Smooth muscle cell (in vitro differentiated cells): ENCODE measurements around the gene CBFA2T2. TPM values are rescaled to one million over a fixed set of nuclear protein-coding genes. Genes with fewer than 3 reads are reported as not detected.
"Not testable (repeated sequence)": the region's sequence is repeated elsewhere in the genome, so short reads cannot be mapped to it uniquely, and the experiment has no call there.

Experiments
- DNase-seq: peaks from one replicate; lab custom pipeline; 2025; ENCODE audit not compliant: unreplicated experiment; lab: John Stamatoyannopoulos, UW
- H2AFZ ChIP-seq: fragments of 200-600 bp; sonication (generic); 2 replicates; pipeline ENCODE4 v1.6.0; 2016; ENCODE audit warnings: antibody characterized with exemption, low read depth, mild to moderate bottlenecking
- H3F3A ChIP-seq: fragments of 200-600 bp; sonication (generic); 2 replicates; pipeline ENCODE4 v1.6.0; 2017; ENCODE audit warnings: antibody characterized with exemption, low read depth
- H3K27ac ChIP-seq: fragments of 200-600 bp; sonication (generic); 2 replicates; pipeline ENCODE4 v1.5.1; 2016; ENCODE audit warnings: low read depth, mild to moderate bottlenecking
- H3K27me3 ChIP-seq: fragments of 200-600 bp; sonication (generic); 2 replicates; pipeline ENCODE4 v1.6.1; 2016; ENCODE audit warnings: low read depth, mild to moderate bottlenecking
- H3K36me3 ChIP-seq: fragments of 200-600 bp; sonication (generic); 2 replicates; pipeline ENCODE4 v1.5.1; 2016; ENCODE audit warnings: low read depth
- H3K4me1 ChIP-seq: fragments of 200-600 bp; sonication (generic); 2 replicates; pipeline ENCODE4 v1.5.1; 2016; ENCODE audit warnings: low read depth
- H3K4me2 ChIP-seq: fragments of 200-600 bp; sonication (generic); 2 replicates; pipeline ENCODE4 v1.6.0; 2016; ENCODE audit warnings: mild to moderate bottlenecking
- H3K4me3 ChIP-seq: fragments of 200-600 bp; sonication (generic); 2 replicates; pipeline ENCODE4 v1.5.1; 2016; ENCODE audit warnings: mild to moderate bottlenecking
- H3K79me2 ChIP-seq: fragments of 200-600 bp; sonication (generic); 2 replicates; pipeline ENCODE4 v1.6.0; 2016; ENCODE audit warnings: low read depth, mild to moderate bottlenecking
- H3K9ac ChIP-seq: fragments of 200-600 bp; sonication (generic); 2 replicates; pipeline ENCODE4 v1.6.0; 2016; ENCODE audit warnings: low read depth
- H3K9me3 ChIP-seq: fragments of 200-600 bp; sonication (generic); replicated peaks from 2 replicates; pipeline ENCODE4 v1.5.1; 2016; ENCODE audit warnings: low read depth
- H4K20me1 ChIP-seq: fragments of 200-600 bp; sonication (generic); 2 replicates; pipeline ENCODE4 v1.6.0; 2016; ENCODE audit warnings: low read depth
- WGBS: methylation state at CpG from one replicate; pipeline ENCODE4 v1.1.7; 2016; ENCODE audit warnings: low lambda C conversion rate; 5-methylcytosine and 5-hydroxymethylcytosine counted together
- polyA plus RNA-seq: library from polyadenylated mRNA; unstranded; fragments of >200 nt; fragmentation: Nextera tagmentation; extraction: Ambion mirVana; gene quantifications from 2 replicates; pipeline ENCODE4 v1.2.1, GENCODE V29; 2016
- total RNA-seq: library from RNA; depleted of rRNA; stranded (reverse); fragments of >200 nt; gene quantifications from 2 replicates; pipeline ENCODE4 v1.2.3, GENCODE V29; 2014
- TF ChIP-seq, protein P1 (sequence below): fragments of 200-600 bp; sonication (generic); IDR thresholded peaks from 2 replicates; pipeline ENCODE4 v1.5.1; 2017; ENCODE audit warnings: borderline replicate concordance, mild to moderate bottlenecking, antibody characterized with exemption; ENCODE audit not compliant: insufficient read depth, poor library complexity, severe bottlenecking

The CBFA2T2 gene
- total and polyA plus RNA-seq, 2 experiments from 2014 or later: 18.2 to 41.6 TPM

DNA sequence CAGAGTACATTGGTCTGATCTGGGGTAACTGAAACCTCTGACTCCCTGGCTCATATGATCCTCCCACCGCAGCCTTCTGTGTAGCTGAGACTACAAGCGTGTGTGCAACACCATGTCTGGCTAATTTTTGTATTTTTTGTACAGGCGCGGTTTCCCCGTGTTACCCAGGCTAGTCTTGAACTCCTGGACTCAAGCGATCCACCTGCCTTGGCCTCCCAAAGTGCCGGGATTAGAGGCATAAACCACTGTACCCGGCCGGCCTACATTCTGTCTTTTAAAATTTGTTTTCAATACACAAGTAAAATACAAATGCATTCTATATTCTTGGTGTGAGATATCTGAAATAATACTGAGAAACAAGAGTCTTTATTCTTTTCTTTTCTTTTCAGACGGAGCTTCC is 1.7 kb upstream of the CBFA2T2 start:
- H3K4me3 ChIP-seq: no peak overlapping the region
- DNase-seq: no peak
- H3K27ac ChIP-seq: no peak overlapping the region
- no peaks in the 10 kb centered on the region for H3K36me3 ChIP-seq
- H3K9me3 ChIP-seq: no peaks in the 10 kb centered on the region
- peaks cover 15% of the 10 kb centered on the region for H3K4me1 ChIP-seq
- 96% methylated on average over 10 of the region's 10 CpGs for WGBS
- peaks cover 22% of the 10 kb centered on the region for H4K20me1 ChIP-seq
- no peak overlapping the region for H3K9ac ChIP-seq
- H3K27me3 ChIP-seq: no peaks in the 10 kb centered on the region
- no peak overlapping the region for H3K4me2 ChIP-seq
- H3K79me2 ChIP-seq: peaks cover 31% of the 10 kb centered on the region
- H3F3A ChIP-seq: peaks cover 4% of the 10 kb centered on the region
- no peak overlapping the region for H2AFZ ChIP-seq
- TF ChIP-seq, protein P1, sequence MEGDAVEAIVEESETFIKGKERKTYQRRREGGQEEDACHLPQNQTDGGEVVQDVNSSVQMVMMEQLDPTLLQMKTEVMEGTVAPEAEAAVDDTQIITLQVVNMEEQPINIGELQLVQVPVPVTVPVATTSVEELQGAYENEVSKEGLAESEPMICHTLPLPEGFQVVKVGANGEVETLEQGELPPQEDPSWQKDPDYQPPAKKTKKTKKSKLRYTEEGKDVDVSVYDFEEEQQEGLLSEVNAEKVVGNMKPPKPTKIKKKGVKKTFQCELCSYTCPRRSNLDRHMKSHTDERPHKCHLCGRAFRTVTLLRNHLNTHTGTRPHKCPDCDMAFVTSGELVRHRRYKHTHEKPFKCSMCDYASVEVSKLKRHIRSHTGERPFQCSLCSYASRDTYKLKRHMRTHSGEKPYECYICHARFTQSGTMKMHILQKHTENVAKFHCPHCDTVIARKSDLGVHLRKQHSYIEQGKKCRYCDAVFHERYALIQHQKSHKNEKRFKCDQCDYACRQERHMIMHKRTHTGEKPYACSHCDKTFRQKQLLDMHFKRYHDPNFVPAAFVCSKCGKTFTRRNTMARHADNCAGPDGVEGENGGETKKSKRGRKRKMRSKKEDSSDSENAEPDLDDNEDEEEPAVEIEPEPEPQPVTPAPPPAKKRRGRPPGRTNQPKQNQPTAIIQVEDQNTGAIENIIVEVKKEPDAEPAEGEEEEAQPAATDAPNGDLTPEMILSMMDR: no peak

DNA sequence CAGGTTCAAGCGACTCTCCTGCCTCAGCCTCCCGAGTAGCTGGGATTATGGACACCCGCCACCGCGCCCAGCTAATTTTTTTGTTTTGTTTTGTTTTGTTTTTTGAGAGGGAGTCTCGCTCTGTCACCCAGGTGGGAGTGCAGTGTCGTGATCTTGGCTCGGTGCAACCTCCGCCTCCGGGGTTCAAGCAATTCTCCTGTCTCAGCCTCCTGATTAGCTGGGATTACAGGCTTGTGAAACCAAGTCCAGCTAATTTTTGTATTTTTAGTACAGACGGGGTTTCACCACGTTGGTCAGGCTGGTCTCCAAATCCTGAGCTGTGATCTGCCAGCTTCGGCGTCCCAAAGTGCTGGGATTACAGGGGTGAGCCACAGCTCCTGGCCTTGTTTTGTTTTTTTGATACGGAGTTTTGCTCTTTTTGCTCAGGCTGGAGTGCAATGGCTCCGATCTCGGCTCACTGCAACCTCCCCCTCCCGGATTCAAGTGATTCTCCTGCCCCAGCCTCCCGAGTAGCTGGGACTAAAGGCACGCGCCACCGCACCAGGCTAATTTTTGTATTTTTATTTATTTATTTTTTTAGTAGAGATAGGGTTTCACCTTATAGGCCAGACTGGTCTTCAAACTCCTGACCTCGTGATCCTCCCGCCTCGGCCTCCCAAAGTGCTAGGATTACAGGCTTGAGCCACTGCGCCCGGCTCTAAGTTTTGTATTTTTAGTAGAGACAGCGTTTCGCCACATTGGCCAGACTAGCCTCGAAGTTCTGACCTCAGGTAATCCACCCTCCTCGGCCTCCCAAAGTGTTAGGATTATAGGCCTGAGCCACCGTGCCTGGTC is 1.0 kb upstream of the CBFA2T2 start:
- Histone ChIP-seq H3K9ac (peak overlapping the region; percentile 93), H3K27ac (peak overlapping the region; percentile 97), H3K4me1 (peaks cover 15% of the 10 kb centered on the region), H3K79me2 (peaks cover 37% of the 10 kb centered on the region), H4K20me1 (peaks cover 28% of the 10 kb centered on the region), H2AFZ (peak overlapping the region; percentile 100), H3K4me3 (peak overlapping the region; percentile 77), H3K4me2 (peak overlapping the region; percentile 99)
- not testable (repeated sequence) for H3F3A ChIP-seq, DNase-seq, H3K27me3 ChIP-seq, H3K36me3 ChIP-seq, H3K9me3 ChIP-seq
- 92% methylated on average over 32 of the region's 32 CpGs for WGBS

- H2AFZ ChIP-seq: peak overlapping the region; percentile 100
- H3K4me1 ChIP-seq: peaks cover 15% of the 10 kb centered on the region
- peak overlapping the region; percentile 77 for H3K4me3 ChIP-seq
- peaks cover 32% of the 10 kb centered on the region for H4K20me1 ChIP-seq
- H3K4me2 ChIP-seq: peak overlapping the region; percentile 99
- WGBS: 8% methylated on average over 33 of the region's 36 CpGs
- peaks cover 42% of the 10 kb centered on the region for H3K79me2 ChIP-seq
- peak overlapping the region; percentile 97 for H3K27ac ChIP-seq
- DNase-seq: peak; percentile 95
- no peaks in the 10 kb centered on the region for H3K36me3 ChIP-seq
- peaks cover 4% of the 10 kb centered on the region for H3F3A ChIP-seq
- TF ChIP-seq, protein P1: no peak
- peak overlapping the region; percentile 93 for H3K9ac ChIP-seq
- no peaks in the 10 kb centered on the region for H3K27me3 ChIP-seq
- no peaks in the 10 kb centered on the region for H3K9me3 ChIP-seq
Observed at GRCh38 chr20:33489495-33490022, 337 bp upstream of the CBFA2T2 start.

DNA sequence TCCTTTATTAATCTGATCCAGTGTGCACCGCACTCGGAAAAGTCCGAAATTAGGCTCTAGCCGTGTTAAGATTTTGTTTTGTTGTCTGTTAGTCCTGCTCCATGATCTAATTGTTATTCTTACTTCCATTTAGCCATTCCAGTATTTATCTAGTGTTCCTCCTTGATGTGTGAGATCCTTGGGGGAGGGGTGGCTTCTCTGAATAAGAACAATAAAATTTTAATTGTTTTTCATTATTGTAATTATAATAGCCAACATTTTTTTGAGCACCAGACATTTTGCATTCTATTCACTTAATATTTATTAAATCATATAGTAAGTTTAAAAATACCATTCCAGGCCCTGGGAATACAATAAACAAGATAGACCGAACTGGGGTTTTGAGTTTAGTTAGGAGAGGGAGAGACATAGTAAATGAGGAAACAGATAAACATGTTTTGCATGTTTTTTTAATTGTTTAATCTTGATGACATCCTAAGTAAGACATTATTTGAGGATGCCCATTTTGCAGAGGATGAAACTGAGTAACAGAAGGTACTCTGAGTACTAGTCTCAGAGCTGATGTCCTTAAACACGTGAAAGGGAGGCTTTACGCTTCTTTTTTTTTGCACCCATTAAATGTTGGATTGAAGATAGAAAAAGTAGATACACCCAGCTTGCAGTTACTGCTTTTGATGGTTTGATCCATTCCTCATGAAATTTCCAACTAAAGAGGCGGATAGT is 1.2 kb downstream of the CBFA2T2 start:
- no peaks in the 10 kb centered on the region for H3K9me3 ChIP-seq
- H2AFZ ChIP-seq: peak overlapping the region; percentile 96
- H3K9ac ChIP-seq: peak overlapping the region; percentile 88
- TF ChIP-seq, protein P1: no peak
- WGBS: 79% methylated on average over 8 of the region's 8 CpGs
- DNase-seq: no peak
- H3K27ac ChIP-seq: no peak overlapping the region
- no peaks in the 10 kb centered on the region for H3K27me3 ChIP-seq
- peak overlapping the region; percentile 90 for H3K4me2 ChIP-seq
- H3K79me2 ChIP-seq: peaks cover 57% of the 10 kb centered on the region
- peaks cover 15% of the 10 kb centered on the region for H3K4me1 ChIP-seq
- H3K4me3 ChIP-seq: peak overlapping the region; percentile 97
- peaks cover 47% of the 10 kb centered on the region for H4K20me1 ChIP-seq
- H3F3A ChIP-seq: peaks cover 4% of the 10 kb centered on the region
- no peaks in the 10 kb centered on the region for H3K36me3 ChIP-seq
